RKO (cell line): ENCODE results near the gene PDIA2.

Source experiments
- DNase-seq: peaks from one replicate; pipeline ENCODE4 v3.0.0-alpha.2; 2016; ENCODE audit warnings: low spot score

The PDIA2 gene

DNA sequence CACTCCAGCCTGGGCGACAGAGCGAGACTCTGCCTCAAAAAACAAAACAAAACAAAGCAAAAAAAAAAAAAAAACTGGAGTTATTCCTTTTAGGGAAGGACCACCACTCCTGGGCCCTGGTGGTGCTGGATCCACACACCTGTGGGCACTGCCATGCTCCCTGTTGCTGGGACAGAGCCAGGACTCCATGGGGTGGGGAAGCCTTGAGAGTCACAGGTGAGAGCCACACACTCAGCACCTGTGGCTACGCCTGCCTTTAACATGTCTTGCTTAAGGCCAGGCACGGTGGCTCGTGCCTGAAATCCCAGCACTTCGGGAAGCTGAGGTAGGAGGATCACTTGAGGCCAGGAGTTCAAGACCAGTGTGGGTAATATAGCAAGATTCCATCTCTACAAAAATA is 18.3 kb downstream of the PDIA2 start:
- DNase-seq, result no peak

DNA sequence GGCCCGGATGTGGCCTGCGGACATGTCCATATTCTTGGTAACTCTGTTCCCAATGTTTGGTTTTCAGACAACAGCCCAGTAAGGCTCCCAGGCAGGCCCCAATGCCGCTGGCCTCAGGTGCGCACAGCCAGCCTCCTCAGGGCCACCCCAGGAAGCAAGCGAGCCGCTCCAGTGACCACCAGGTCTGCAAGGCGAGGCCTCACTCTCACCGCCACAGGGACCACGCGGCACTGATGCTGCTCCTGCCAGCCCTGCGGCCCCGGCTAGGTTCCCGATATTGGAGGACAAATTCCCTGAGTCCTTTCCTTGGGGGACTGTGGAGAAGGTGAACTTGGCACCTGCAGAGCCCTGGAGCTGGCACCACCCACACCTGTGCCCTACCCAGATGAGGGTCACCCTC is 19.0 kb downstream of the PDIA2 start:
- DNase-seq, result no peak

DNA sequence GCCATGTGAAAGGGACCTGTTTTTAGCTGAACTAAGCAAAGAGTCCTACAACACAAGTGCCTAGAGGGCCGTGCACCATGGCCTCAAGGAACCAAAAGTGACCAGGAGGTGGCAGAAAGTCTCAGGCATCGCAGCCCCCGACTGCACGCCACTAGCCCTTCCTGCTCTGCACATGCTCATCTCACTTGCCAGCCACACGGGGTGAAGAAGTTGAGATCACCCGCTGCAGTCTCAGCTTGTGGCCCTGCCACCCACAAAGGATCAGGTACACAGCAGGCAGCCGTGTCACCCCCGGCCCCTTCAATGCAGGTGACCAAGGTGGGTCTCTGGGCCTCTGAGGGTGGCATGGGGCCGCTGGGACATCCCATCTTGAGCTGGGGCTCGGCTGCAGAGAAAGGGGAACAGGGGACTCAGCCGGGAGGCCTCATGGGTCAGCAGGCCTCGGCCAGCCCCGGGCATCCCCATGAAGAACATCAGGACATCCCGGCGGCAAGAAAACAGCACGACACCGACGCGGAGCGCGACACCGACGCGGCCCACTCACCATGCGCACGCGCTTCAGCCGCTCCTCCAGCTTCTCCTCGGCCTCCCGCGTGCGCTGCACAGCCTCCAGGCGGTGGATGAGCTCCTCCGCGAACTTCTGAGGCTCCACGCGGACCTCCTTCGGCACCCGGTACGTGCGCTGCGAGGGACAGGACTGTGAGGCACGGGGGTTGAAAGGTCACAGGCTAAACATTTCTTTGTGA is 21.0 kb downstream of the PDIA2 start:
- peak; percentile 9 for DNase-seq

DNA sequence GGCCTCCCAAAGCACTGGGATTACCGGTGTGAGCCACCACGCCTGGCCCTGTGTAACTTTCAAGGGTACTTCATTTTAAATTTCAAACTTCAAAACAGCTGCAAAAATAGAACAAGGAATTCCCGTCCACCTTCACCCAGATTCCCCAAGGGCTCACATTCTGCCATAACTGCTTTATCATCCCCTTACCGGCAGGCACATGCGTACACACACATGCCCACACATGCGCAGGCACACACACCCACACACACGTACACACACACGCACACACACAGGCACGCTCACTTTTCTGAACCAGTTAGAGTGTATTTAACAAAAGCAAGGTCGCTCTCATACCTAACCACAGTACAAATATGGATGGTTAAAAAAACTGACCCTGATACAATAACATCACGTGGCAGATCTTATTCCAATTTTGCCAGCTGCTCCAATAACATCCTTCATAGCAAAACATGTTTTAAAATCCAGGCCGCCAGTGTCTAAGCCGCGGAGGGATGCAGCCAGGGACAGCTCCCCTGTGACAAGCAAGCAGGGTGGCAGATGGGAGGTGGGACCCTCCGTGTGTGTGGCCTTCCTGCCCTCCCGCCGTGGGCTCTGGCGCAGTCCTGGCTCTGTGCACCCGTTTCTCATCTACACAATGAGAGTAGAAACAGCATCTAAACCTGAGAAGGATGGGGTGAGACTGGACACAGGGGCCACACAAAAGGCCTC is 23.1 kb downstream of the PDIA2 start:
- DNase-seq, result no peak

DNA sequence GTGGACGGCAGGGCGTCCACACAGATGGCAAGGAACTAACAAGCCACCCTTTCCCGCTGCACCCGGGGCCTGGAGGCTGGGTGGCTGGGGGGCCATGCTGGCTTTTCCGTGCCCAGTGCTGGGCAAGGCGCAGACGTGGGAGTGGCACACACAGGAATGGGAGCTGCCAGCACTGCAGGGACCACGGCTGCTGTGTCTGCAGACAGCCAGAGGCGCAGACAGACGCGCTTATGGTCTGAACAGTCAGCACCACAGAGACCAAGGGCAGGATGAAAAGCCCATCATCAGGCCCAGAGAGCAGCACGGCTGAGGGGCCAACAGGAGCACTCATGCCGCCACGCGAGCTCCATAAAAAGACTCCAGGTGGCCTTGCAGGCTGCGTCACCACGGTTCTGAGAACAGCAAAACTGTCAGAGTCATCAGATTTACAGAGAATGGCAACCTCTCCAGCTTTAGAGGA is 24.0 kb downstream of the PDIA2 start:
- no peak for DNase-seq

DNA sequence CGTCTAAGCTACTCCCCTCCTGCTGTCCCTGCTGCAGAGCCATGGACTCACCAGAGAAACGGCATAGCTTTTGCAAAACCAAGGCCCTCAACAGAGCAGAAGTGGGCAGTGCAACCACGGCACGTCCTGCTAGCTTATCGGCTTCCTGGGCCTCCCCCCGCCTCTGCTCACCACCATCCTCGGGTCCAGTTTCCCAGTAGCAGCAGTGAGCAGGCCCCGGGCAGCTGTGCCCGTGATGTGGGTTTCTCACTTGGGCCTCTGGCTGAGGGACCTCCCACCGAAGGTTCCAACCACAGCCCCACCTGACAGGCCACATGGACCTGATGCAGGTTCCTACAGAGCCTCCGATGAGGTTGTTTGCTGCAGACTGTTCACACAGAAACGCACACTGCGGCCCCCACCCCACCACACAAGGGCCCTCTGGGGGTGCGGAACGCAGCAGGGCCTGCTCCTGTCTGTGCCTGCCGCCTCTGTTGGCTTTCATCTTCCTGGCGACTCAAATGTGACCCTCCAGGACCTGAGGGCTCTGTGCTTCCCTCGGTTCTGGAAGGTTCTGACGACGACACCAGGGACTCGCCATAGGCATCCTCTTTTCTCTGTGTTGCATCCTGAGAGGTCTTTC is 24.8 kb downstream of the PDIA2 start:
- DNase-seq, result no peak

DNA sequence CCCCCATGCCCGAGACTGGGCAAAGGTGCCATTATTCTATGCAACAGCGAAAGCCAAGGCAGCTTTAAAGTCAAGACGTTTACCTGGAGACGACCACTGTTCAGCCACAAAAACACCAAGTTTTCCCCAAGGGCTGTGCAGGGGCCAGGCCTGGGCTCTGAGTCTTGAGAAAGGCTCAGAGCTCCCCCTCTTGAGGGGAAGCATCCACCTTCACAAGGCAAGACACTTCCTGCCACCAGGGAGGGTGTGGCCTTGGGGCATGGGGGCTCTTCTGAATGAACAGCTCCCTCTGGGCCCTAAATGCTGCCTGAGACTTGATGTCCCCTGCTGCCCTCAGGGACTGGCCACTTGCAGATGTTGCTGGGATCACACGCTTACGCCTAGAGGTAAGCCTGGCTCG is 26.5 kb downstream of the PDIA2 start:
- DNase-seq, result no peak

DNA sequence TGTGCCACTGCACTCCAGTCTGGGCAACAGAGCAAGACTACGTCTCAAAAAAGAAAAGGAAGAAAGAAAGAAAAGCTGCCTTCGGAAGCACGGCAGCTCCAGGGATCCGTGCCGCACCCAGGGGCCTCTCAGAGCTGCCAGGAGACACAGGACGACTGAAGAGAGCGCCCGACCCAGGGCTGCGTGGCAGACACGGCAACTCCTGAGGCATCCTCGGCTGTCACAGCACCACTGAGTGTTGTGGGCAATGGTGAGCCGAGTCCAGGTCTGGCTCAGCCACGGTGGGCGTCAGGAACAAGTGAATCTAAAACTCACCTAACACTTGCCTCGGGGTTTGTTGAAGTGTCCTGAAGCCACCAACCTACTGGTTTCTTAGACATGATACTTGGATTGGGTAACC is 28.8 kb downstream of the PDIA2 start:
- no peak for DNase-seq

DNA sequence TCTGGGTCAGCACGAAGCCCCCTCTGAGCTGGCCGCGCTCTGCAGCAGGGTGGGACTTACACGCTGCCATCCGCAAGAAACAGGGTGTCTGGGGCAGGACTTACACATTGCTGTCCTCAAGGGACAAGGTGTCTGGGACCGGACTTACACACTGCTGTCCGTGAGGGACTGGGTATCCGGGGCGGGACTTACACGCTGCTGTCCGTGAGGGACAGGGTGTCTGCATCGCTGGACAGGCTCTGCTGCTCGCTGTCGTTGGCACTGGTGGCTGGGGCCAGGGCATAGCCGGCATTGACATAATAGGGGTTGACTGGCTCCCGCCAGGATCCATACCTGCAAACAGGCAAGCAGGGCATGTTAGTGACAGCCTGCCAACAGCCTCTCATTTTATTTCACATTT is 31.4 kb downstream of the PDIA2 start:
- DNase-seq, result no peak

DNA sequence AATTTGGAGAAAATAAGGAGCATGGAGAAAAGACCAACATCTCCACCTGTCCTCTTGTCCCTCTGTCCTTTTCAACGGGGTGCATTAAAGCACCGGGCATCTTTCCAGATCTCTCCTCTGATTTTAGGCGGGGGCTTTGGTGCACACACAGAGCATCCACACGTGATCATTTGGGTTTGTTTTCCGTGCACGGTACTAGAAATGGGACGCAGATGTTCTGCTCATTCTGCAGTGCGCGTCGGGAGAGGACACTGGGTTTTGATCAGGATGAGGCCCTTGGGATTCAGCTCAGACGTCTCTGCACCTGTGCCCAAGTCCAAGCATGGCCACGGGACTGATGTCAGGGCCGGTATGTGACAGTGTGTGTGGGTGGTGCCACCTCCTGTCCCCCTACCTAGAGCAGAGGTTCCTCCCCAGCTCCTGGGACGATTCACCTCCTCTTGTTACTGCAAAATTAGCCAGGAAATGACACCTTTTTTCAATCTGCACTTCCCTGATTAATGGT is 31.9 kb downstream of the PDIA2 start:
- no peak for DNase-seq

DNA sequence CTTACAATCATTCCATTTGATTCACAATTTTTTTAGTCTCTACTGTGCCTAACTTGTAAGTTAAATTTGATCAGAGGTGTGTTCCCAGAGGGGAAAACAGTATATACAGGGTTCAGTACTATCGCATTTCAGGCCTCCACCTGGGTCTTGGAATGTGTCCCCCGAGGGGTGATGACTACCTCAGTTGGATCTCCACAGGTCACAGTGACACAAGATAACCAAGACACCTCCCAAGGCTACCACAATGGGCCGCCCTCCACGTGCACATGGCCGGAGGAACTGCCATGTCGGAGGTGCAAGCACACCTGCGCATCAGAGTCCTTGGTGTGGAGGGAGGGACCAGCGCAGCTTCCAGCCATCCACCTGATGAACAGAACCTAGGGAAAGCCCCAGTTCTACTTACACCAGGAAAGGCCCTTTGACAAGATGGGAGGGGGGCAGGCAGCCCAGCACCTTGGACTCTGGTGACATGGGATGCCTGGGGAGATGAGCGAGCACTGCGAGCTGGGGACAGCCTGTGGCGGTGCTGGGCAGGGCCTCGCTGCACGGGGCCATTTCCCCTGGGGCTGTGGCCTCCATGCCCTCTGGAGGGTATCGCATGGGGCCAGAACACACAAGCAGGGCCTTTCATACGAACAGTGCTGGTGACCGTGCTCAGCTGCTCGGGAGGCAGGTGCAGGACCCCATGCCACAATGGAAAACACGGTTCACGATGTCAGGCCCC is 33.9 kb downstream of the PDIA2 start:
- no peak for DNase-seq

DNA sequence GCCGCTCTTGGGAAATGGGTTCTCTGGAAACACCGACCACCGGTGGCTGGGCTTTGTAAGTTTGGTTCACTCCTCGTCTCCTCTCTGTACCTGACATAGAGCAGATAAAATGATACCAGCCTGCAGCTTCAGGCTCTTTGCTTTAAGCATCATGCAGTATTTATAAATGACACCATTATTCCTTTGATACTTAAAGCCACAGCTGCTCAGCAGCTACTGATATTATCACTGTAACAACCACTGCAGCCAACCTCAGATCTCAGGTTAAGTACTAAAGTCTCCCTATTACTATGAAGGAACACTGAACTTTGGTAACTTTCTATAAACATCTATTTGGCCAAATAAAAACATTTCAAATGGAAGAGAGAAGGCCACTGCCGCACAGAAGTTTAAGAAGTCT is 34.6 kb downstream of the PDIA2 start:
- no peak for DNase-seq

DNA sequence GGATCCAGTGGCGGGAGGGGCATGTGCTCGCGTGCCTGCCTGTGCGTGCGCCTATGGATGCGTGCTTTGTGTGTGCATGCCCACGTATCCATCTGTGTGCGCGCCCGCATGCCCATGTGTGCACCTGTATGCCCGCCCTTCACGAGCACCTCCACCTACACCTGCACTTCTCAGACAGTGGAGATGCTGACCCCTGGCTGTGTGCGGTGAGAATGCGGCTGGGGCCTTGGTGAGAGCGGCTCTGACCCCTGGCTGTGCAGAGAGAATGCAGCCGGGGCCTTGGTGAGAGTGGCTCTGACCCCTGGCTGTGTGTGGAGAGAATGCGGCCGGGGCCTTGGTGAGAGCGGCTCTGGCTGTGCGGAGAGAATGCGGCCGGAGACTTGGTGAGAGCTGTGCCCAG is 35.7 kb downstream of the PDIA2 start:
- DNase-seq, result peak; percentile 18

DNA sequence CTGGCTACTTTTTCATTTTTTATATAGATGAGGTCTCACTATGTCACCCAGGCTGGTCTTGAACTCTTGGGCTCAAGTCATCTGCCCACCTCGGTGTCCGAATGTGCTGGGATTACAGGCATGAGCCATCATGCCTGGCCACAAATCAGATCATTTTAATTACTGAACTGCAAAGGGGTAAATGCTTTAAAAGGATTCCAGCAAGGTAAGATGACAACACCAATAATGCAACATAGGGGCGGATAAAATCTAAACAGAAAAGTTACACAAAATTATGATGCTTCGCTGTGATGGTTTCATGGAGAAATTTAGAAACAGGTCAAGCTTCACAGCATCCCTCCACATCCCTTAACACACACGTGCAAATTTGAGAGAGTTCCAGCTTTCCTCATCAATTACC is 37.2 kb downstream of the PDIA2 start:
- DNase-seq, result no peak

DNA sequence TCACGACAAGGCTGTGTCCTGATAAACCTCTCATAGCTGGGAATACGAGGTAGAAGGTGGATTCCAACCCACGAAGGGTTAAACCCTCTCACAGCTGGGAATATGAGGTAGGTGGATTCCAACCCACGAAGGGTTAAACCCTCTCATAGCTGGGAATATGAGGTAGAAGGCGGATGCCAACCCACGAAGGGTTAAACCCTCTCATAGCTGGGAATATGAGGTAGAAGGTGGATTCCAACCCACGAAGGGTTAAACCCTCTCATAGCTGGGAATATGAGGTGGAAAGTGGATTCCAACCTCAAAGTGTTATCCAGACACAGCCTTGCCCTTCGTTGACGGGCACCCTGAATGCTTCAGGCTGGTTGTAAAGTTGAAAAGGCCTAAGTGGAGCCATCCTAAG is 38.6 kb downstream of the PDIA2 start:
- no peak for DNase-seq

DNA sequence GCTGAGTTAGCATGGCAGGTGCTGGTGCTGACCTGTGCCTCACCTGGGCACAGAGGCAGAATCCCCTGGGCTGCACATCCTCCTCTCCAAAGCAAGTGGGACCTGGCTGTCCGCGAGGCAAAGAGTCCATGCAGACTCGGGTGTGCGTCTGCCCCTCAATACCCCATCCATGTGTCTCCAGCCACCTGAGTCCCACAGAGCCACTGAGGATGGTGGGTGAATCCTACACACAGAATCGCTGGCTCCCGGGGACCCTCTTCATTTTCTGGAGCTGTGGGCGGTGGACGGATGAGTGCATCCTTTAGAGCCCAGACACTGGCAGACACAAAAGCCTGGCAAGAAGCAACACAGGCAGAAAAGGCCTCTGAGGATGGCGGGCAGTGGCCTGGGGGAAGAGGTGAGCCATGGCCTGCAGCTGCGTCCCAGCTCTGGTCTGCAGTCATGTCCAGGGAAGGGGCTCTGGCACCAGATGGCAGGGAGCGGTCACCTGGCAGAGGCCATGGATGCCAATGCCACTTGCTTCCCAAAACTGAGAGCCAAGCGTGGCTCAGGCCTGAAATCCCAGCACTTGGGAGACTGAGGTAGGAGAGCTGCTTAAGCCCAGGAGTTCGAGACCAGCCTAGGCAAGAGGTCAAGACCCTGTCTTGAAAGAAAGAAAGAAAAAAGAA is 39.6 kb downstream of the PDIA2 start:
- DNase-seq, result no peak

DNA sequence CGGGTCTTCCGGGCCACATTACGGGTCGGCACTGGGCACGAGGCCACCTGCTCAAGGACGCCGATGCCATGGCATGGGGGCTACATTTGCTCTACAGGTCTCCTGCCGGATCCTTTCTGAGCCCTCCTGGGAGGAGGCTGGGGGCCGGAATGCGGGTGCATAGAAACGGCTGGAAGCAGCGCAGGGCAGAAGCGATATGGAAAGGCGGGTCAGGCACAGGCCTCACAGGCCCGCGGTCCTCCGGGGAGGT is 41.2 kb downstream of the PDIA2 start:
- no peak for DNase-seq

DNA sequence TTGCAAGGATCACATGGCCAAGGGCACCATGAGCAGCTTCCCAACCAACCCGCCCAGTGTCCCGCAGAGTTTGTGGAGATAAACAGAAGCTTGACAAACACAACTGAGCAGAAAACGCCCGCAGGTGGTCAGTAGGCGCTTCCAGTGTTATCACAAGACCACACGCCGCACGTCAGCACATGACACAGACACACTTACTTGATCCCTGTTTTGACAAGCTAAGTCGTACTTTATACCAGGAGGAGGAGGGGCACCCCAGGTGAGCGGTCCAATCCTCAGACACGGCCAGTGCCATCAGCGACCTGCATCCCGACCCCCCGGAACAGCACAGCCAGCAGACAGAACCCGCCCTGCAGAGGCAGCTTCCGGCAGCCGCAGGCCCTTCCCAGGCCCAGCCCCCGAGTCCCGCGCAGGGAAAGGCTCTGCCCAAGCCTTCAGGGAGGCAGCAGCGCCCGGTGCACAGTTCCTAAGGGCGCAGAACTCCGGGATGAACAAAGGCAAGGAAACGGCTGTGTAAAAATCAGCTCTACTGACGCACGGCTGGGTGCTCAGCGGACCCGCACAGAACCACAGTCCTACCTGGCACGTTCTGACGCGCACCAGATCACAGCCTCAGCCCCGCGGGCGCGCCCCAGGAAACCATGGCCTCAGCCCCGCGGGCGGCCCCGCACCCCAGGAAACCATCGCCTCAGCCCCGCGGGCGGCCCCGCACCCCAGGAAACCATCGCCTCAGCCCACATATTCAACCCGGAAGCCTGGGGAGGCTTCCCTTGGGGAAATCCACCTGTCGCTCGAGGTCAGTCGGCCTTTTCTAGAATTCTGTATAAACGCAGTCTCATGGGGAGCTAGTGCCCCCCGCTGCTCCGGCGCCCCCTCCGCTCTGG is 41.7 kb downstream of the PDIA2 start:
- DNase-seq, result no peak

DNA sequence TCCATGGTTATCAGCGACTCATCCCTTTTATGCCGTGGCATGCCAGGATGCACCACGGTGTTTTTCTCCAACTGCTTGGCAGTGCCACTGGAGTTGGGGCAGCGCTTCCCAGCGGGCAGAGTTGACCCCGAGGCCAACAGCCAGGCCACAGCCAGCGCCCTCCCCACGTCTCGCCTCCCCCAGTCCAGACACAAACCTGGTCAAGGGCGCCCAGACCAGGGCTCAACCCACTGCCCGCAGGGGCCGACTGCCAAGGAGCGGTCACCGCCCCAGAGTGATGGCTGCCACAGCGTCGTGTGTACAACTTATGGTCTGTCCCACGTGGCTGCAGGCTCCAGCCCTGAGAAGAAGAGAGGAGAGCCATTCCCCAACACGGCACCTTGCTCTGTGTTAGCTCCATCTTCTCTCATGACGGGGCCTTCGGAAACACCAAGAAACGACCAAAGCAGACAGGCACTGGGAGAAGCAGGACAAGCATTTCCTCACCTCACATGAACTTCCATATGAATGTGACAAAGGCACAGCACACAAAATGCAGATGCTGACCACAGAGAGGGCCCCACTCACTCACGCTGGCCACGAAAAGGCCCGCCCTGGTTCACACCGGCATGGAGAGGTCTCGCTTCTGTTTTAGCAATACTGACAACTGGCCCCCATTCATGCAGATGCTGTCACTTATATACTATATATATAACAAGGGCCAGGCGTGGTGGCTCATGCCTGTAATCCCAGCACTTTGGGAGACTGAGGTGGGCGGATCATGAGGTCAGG is 42.6 kb downstream of the PDIA2 start:
- DNase-seq, result no peak

DNA sequence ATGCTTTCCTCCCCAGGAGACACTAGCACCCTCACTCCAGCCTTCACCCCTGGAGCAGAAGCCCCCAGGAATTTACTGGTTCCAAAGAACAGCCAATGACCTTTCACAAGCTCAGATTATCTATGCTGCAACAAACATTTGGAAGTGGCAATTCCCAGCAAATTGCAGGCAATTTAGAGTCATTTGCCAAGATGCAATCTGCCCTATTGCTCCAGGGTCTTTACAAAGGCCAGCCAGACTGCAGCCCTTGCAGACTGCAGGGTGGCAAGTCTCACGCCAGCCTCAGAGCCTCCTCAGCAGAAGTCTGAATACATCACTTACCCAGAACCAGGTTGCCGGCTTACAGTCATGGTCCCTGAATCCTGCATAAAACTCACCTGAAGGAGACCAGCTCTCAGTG is 47.8 kb downstream of the PDIA2 start:
- no peak for DNase-seq
